GM10248 (cell line): Measurements from ENCODE around the gene PNLDC1.

Experiments
- CTCF ChIA-PET: fragments of 300-600 bp; sonication (Branson Sonifier 250); formaldehyde crosslinking; extraction: SDS; loops from one replicate; lab custom pipeline; 2021; ENCODE audit warnings: antibody characterized with exemption; lab: Yijun Ruan, JAX
- POLR2A ChIA-PET: fragments of 350-650 bp; sonication (Branson Sonifier 250); formaldehyde crosslinking; extraction: SDS; loops from one replicate; lab custom pipeline; 2020; ENCODE audit warnings: antibody characterized with exemption; lab: Yijun Ruan, JAX
- DNase-seq: peaks from one replicate; pipeline ENCODE4 v3.0.0; 2012; ENCODE audit errors: extremely low spot score
- TF ChIP-seq, protein P1 (sequence below): IDR thresholded peaks from 2 replicates; pipeline ENCODE4 v1.5.1; 2012; ENCODE audit warnings: mild to moderate bottlenecking, low read depth; ENCODE audit errors: extremely low read depth, missing control alignments, control extremely low read depth

The PNLDC1 gene

GRCh38 chr6:159777240-159777904, 22.7 kb upstream of the PNLDC1 start:
- DNase-seq: no peak
- POLR2A ChIA-PET: no interaction called here
- CTCF ChIA-PET: no interaction called here
- TF ChIP-seq, protein P1, sequence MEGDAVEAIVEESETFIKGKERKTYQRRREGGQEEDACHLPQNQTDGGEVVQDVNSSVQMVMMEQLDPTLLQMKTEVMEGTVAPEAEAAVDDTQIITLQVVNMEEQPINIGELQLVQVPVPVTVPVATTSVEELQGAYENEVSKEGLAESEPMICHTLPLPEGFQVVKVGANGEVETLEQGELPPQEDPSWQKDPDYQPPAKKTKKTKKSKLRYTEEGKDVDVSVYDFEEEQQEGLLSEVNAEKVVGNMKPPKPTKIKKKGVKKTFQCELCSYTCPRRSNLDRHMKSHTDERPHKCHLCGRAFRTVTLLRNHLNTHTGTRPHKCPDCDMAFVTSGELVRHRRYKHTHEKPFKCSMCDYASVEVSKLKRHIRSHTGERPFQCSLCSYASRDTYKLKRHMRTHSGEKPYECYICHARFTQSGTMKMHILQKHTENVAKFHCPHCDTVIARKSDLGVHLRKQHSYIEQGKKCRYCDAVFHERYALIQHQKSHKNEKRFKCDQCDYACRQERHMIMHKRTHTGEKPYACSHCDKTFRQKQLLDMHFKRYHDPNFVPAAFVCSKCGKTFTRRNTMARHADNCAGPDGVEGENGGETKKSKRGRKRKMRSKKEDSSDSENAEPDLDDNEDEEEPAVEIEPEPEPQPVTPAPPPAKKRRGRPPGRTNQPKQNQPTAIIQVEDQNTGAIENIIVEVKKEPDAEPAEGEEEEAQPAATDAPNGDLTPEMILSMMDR: no peak

DNA sequence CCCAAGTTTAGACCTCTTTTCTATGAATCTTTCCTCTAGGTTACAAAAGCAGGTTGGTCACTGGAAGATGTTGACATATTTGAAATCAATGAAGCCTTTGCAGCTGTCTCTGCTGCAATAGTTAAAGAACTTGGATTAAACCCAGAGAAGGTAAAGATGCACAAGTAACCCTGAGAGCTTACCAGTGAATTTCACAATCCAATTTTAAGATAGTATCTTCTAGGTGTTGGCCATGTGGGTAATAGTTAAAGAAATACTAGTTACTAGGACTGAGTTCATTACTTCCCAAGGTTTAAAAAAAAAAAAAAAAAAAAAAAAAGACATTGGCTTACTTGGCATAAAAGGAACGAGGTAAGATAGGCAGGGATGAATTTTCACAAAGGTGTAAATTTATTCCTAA, 21.9 kb upstream of the PNLDC1 start:
- ChIA-PET CTCF (no interaction called here), POLR2A (no interaction called here)
- TF ChIP-seq, protein P1: no peak
- DNase-seq: no peak

- ChIA-PET POLR2A (no interaction called here), CTCF (no interaction called here)
- no peak for DNase-seq
- TF ChIP-seq, protein P1: no peak
Observed at GRCh38 chr6:159778542-159779103, 21.5 kb upstream of the PNLDC1 start.

DNA sequence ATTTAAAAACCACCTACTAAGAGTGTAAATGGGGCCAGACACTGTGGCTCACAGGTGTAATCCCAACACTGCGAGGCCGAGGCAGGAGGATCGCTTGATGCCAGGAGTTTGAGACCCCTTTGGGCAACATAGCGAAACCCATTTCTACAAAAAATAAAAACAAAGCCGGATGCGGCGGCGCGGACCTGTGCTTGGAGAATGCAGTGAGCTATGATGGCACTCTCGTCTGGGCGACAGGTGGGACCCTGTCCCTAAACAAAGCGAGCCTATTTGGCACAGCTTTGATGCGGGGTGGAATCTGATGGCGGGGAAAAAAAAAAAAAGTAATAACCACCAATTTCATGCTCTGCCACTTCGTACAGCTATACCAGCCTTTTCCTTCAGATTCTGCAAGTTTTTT, 11.8 kb upstream of the PNLDC1 start:
- CTCF ChIA-PET: interaction anchor here (0.9 to 1.8 kb wide), 6 partner anchors 12 to 97 kb away, joined by 3 to 6 read pairs (median 4); no protein-coding TSS in a partner anchor
- TF ChIP-seq, protein P1: no peak
- no peak for DNase-seq
- POLR2A ChIA-PET: interaction anchor here (0.6 to 0.7 kb wide), 2 partner anchors 64 to 122 kb away, joined by 3 read pairs; no protein-coding TSS in a partner anchor

DNA sequence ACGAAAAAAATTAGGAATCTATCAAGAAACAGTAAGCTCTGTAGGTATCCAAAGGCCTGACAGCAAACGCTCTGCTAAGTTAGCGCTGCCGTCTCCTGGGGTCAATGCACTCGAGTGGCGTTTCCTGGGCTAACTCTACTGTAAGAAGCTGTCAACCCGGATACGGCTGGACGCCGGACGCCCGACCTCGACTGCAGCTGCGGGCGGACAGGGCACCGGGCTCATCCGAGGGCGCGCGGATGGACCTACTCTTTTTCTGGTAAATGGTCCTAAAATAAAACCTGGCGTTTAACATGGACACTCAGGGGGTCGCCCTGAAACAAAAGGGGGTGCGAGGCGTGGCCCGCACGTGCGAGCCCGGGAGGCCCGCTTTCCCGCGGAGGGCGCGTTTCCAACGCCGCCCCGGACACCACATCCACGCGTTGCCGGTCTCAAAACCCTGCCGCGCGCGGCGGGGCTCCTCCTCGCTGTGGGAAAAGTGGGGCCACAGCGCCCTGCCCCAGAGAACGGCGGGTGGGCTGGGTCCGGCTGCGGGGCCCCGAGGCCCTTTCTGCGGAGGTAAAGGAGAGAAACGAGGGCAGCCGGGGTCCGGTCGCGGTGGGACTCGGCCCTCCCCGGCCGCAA, 11.2 kb upstream of the PNLDC1 start:
- DNase-seq: no peak
- ChIA-PET POLR2A (interaction anchor here (0.6 to 1.7 kb wide), 6 partner anchors 11 to 540 kb away, joined by 3 to 7 read pairs (median 4); partner anchors contain the start of gene PNLDC1), CTCF (interaction anchor here (0.9 to 1.8 kb wide), 6 partner anchors 13 to 97 kb away, joined by 3 to 6 read pairs (median 4); no protein-coding TSS in a partner anchor)
- TF ChIP-seq, protein P1: no peak
